Caco-2 (cell line): ENCODE results near the gene PAX7. TPM values are rescaled to one million over a fixed set of nuclear protein-coding genes. Genes with fewer than 3 reads are reported as not detected.
"Not testable (repeated sequence)": the region's sequence is repeated elsewhere in the genome, so short reads cannot be mapped to it uniquely, and the experiment has no call there.

Source experiments
- BruUV-seq: library from RNA; stranded (reverse); fragments of 400-500 nt; replicated peaks from 2 replicates; lab custom pipeline; 2021; lab: Mats Ljungman, UMichigan
- CTCF ChIA-PET: fragments of 300-600 bp; sonication (Branson Sonifier 250); formaldehyde crosslinking; loops from one replicate; lab custom pipeline; 2022; ENCODE audit warnings: antibody characterized with exemption; lab: Charles Lee
- POLR2A ChIA-PET: fragments of 300-600 bp; sonication (Branson Sonifier 250); formaldehyde crosslinking; loops from one replicate; lab custom pipeline; 2022; ENCODE audit warnings: antibody characterized with exemption; lab: Charles Lee
- DNase-seq, 2 experiments: peaks; one replicate each; pipeline versions ENCODE4 v3.0.0 to v3.0.0-alpha.2; 2020 to 2022
- H3K27me3 ChIP-seq: replicated peaks from 2 replicates; pipeline ENCODE4 v1.6.0; 2011; ENCODE audit warnings: low read length; ENCODE audit not compliant: control insufficient read depth, insufficient read depth
- H3K36me3 ChIP-seq: 2 replicates; pipeline ENCODE4 v1.5.1; 2011; ENCODE audit warnings: low read length; ENCODE audit not compliant: control insufficient read depth, insufficient read depth
- H3K4me1 ChIP-seq: fragments of 250-450 bp; sonication (Bioruptor Pico); 2 replicates; pipeline ENCODE4 v1.5.1; 2020; ENCODE audit warnings: mild to moderate bottlenecking
- H3K4me3 ChIP-seq: 2 replicates; pipeline ENCODE4 v1.5.1; 2011; ENCODE audit warnings: low read depth, mild to moderate bottlenecking, control low read depth, low read length
- H3K9me3 ChIP-seq: fragments of 250-450 bp; sonication (Bioruptor Pico); 2 replicates; pipeline ENCODE4 v1.5.1; 2020; ENCODE audit warnings: mild to moderate bottlenecking, moderate library complexity
- H3K27ac Mint-ChIP-seq: one replicate; pipeline ENCODE4 v1.8.0; 2022; ENCODE audit warnings: mixed read lengths; ENCODE audit not compliant: unreplicated experiment
- H3K27me3 Mint-ChIP-seq: one replicate; pipeline ENCODE4 v1.8.0; 2022; ENCODE audit warnings: mixed read lengths; ENCODE audit not compliant: insufficient read depth, unreplicated experiment
- H3K36me3 Mint-ChIP-seq: one replicate; pipeline ENCODE4 v1.8.0; 2022; ENCODE audit warnings: mild to moderate bottlenecking, mixed read lengths; ENCODE audit not compliant: insufficient read depth, unreplicated experiment
- H3K4me1 Mint-ChIP-seq: one replicate; pipeline ENCODE4 v1.8.0; 2022; ENCODE audit warnings: low read depth, mixed read lengths; ENCODE audit not compliant: unreplicated experiment
- H3K4me3 Mint-ChIP-seq: one replicate; pipeline ENCODE4 v1.8.0; 2022; ENCODE audit warnings: mild to moderate bottlenecking, moderate library complexity, mixed read lengths; ENCODE audit not compliant: unreplicated experiment
- H3K9me3 Mint-ChIP-seq: one replicate; pipeline ENCODE4 v1.8.0; 2022; ENCODE audit warnings: mixed read lengths; ENCODE audit not compliant: unreplicated experiment
- CTCF ChIP-seq, 2 experiments: fragments of 200-600 bp in 1 of 2; IDR thresholded peaks; 1 replicate in 1 of 2; 2 replicates in 1 of 2; pipeline versions ENCODE4 v1.5.1 to v1.8.0; 2011 to 2022; ENCODE audit warnings: antibody characterized with exemption in 1 of 2, control low read depth in 1 of 2, inconsistent platforms in 1 of 2, low read depth in 1 of 2, low read length in 1 of 2, mild to moderate bottlenecking in 1 of 2, moderate library complexity in 1 of 2; ENCODE audit not compliant: insufficient read depth in 1 of 2, severe bottlenecking in 1 of 2, unreplicated experiment in 1 of 2
- intact Hi-C: fragments of 100-400 bp; cut with micrococcal nuclease; formaldehyde crosslinking; loops from one replicate; pipeline ENCODE4 v1.10.0; 2022; ENCODE audit not compliant: unreplicated experiment
- total RNA-seq: library from RNA; stranded (reverse); gene quantifications from 2 replicates; pipeline ENCODE4 v1.2.3, GENCODE V29; 2022

The PAX7 gene
- total RNA-seq, 1 experiment from 2014 or later = 0.18 TPM

- ChIA-PET POLR2A (no interaction called here), CTCF (no interaction called here)
- Mint-ChIP-seq H3K36me3 (no peaks in the 10 kb centered on the region), H3K27ac (no peak overlapping the region), H3K4me3 (no peak overlapping the region), H3K9me3 (no peaks in the 10 kb centered on the region), H3K27me3 (peaks cover 7% of the 10 kb centered on the region), H3K4me1 (no peaks in the 10 kb centered on the region)
- no peak for TF ChIP-seq CTCF (IDR thresholded peaks at IDR 0.05; ENCODE audit: insufficient read depth in 1 of 2, low read depth in 1 of 2, low read length in 1 of 2, severe bottlenecking in 1 of 2, unreplicated experiment in 1 of 2)
- Histone ChIP-seq H3K4me3 (no peak overlapping the region), H3K36me3 (no peaks in the 10 kb centered on the region), H3K9me3 (no peaks in the 10 kb centered on the region), H3K27me3 (no peaks in the 10 kb centered on the region; the same call in 1 of the 2 replicates), H3K4me1 (no peaks in the 10 kb centered on the region)
- no peak for DNase-seq
- intact Hi-C loops = loop anchor here (10.0 kb wide), 1 partner anchor 929 kb away; no protein-coding TSS in a partner anchor
- BruUV-seq = no TSS peak
Observed at GRCh38 chr1:18583326-18583941, 47.2 kb upstream of the PAX7 start.

GRCh38 chr1:18586016-18586415, 44.6 kb upstream of the PAX7 start:
- H3K27me3 Mint-ChIP-seq, H3K36me3 Mint-ChIP-seq, H3K36me3 ChIP-seq, H3K9me3 ChIP-seq, CTCF ChIA-PET, H3K4me1 Mint-ChIP-seq, H3K4me3 ChIP-seq, H3K4me1 ChIP-seq, BruUV-seq, H3K4me3 Mint-ChIP-seq, H3K9me3 Mint-ChIP-seq, H3K27me3 ChIP-seq, POLR2A ChIA-PET, H3K27ac Mint-ChIP-seq, DNase-seq: not testable (repeated sequence)
- intact Hi-C loops = loop anchor here (10.0 kb wide), 1 partner anchor 931 kb away; no protein-coding TSS in a partner anchor

GRCh38 chr1:18588093-18588492, 42.6 kb upstream of the PAX7 start:
- BruUV-seq = no TSS peak
- TF ChIP-seq CTCF (IDR thresholded peaks at IDR 0.05; ENCODE audit: insufficient read depth in 1 of 2, low read depth in 1 of 2, low read length in 1 of 2, severe bottlenecking in 1 of 2, unreplicated experiment in 1 of 2) = no peak
- no peaks in the 10 kb centered on the region for H3K4me1 ChIP-seq
- H3K9me3 ChIP-seq = no peaks in the 10 kb centered on the region
- no peak for DNase-seq
- no peak overlapping the region for H3K27ac Mint-ChIP-seq
- POLR2A ChIA-PET = no interaction called here
- no peak overlapping the region for H3K4me3 ChIP-seq
- H3K36me3 Mint-ChIP-seq = no peaks in the 10 kb centered on the region
- CTCF ChIA-PET = interaction anchor here (0.7 kb wide), 1 partner anchor 12 kb away, joined by 3 read pairs; no protein-coding TSS in a partner anchor
- intact Hi-C loops = loop anchor here (10.0 kb wide), 1 partner anchor 933 kb away; no protein-coding TSS in a partner anchor
- no peak overlapping the region for H3K4me3 Mint-ChIP-seq
- no peaks in the 10 kb centered on the region for H3K4me1 Mint-ChIP-seq
- H3K27me3 Mint-ChIP-seq = peaks cover 10% of the 10 kb centered on the region
- no peaks in the 10 kb centered on the region for H3K36me3 ChIP-seq
- no peaks in the 10 kb centered on the region; the same call in 1 of the 2 replicates for H3K27me3 ChIP-seq
- no peaks in the 10 kb centered on the region for H3K9me3 Mint-ChIP-seq
